Measurements from ENCODE around the gene CEP350.

GRCh38 chr1:180112091-180112490, 157.5 kb downstream of the CEP350 start:
- TF ChIP-seq GTF2F1 (IDR thresholded peaks at IDR 0.05; ENCODE audit: low read length) (no peak), FOSL1 (CRISPR knock-in tag; IDR thresholded peaks at IDR 0.05; ENCODE audit: borderline replicate concordance) (no peak), SUZ12 (IDR thresholded peaks at IDR 0.05; ENCODE audit: low read depth, low read length) (no peak), FOXA1 (IDR thresholded peaks at IDR 0.05) (no peak), FOXA1 (CRISPR knock-in tag; IDR thresholded peaks at IDR 0.05) (no peak), CTCF (CRISPR knock-in tag; IDR thresholded peaks at IDR 0.05) (no peak), EZH2 (conservative IDR thresholded peaks at IDR 0.05; ENCODE audit: low read depth, low read length) (no peak)
- TF ChIP-seq, protein P1, sequence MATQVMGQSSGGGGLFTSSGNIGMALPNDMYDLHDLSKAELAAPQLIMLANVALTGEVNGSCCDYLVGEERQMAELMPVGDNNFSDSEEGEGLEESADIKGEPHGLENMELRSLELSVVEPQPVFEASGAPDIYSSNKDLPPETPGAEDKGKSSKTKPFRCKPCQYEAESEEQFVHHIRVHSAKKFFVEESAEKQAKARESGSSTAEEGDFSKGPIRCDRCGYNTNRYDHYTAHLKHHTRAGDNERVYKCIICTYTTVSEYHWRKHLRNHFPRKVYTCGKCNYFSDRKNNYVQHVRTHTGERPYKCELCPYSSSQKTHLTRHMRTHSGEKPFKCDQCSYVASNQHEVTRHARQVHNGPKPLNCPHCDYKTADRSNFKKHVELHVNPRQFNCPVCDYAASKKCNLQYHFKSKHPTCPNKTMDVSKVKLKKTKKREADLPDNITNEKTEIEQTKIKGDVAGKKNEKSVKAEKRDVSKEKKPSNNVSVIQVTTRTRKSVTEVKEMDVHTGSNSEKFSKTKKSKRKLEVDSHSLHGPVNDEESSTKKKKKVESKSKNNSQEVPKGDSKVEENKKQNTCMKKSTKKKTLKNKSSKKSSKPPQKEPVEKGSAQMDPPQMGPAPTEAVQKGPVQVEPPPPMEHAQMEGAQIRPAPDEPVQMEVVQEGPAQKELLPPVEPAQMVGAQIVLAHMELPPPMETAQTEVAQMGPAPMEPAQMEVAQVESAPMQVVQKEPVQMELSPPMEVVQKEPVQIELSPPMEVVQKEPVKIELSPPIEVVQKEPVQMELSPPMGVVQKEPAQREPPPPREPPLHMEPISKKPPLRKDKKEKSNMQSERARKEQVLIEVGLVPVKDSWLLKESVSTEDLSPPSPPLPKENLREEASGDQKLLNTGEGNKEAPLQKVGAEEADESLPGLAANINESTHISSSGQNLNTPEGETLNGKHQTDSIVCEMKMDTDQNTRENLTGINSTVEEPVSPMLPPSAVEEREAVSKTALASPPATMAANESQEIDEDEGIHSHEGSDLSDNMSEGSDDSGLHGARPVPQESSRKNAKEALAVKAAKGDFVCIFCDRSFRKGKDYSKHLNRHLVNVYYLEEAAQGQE (IDR thresholded peaks at IDR 0.05; ENCODE audit: borderline replicate concordance in 1 of 2, low read depth in 1 of 2, low read length in 2 of 2): no peak
- TF ChIP-seq, protein P2, sequence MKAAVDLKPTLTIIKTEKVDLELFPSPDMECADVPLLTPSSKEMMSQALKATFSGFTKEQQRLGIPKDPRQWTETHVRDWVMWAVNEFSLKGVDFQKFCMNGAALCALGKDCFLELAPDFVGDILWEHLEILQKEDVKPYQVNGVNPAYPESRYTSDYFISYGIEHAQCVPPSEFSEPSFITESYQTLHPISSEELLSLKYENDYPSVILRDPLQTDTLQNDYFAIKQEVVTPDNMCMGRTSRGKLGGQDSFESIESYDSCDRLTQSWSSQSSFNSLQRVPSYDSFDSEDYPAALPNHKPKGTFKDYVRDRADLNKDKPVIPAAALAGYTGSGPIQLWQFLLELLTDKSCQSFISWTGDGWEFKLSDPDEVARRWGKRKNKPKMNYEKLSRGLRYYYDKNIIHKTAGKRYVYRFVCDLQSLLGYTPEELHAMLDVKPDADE (CRISPR knock-in tag; IDR thresholded peaks at IDR 0.05): no peak
